GM13976 (cell line): ENCODE measurements around the gene APOBEC4.
A peak's percentile ranks its signal among the peaks of the same experiment; 100 is the strongest.
"Not testable (repeated sequence)": the region's sequence is repeated elsewhere in the genome, so short reads cannot be mapped to it uniquely, and the experiment has no call there.

Experiments
- DNase-seq: peaks from one replicate; pipeline ENCODE4 v3.0.0; 2012; ENCODE audit warnings: low spot score
- CTCF ChIP-seq: IDR thresholded peaks from 2 replicates; pipeline ENCODE4 v1.5.1; 2012; ENCODE audit warnings: borderline replicate concordance, mild to moderate bottlenecking; ENCODE audit not compliant: insufficient read depth; ENCODE audit errors: extremely low read depth, missing control alignments, control extremely low read depth
- in situ Hi-C: fragments of 300-500 bp; cut with MboI; formaldehyde crosslinking; loops from one replicate; pipeline ENCODE4 v1.12.0; 2022; ENCODE audit warnings: low sequenced_read_pairs, mixed read lengths, inconsistent platforms; ENCODE audit not compliant: unreplicated experiment

Gene APOBEC4

GRCh38 chr1:183630748-183631147 lies 22.4 kb downstream of the APOBEC4 start:
- in situ Hi-C loops: no loop called here
- no peak for TF ChIP-seq CTCF

GRCh38 chr1:183628537-183628936 lies 24.6 kb downstream of the APOBEC4 start:
- TF ChIP-seq CTCF: no peak
- in situ Hi-C loops: no loop called here
- DNase-seq: no peak

More at GRCh38 chr1:183630748-183631147, 22.4 kb downstream of the APOBEC4 start:
- DNase-seq: no peak

GRCh38 chr1:183626236-183626635 lies 26.9 kb downstream of the APOBEC4 start:
- DNase-seq, in situ Hi-C loops: not testable (repeated sequence)

GRCh38 chr1:183622884-183623785 lies 30.0 kb downstream of the APOBEC4 start:
- in situ Hi-C loops: no loop called here
- TF ChIP-seq CTCF: peak; percentile 75
- peak; percentile 55 for DNase-seq

- in situ Hi-C loops: no loop called here
- no peak for DNase-seq
- TF ChIP-seq CTCF: no peak
Measured at GRCh38 chr1:183622013-183622412, 31.1 kb downstream of the APOBEC4 start.

- TF ChIP-seq CTCF: no peak
- no peak for DNase-seq
- in situ Hi-C loops: no loop called here
Measured at GRCh38 chr1:183620311-183620710, 32.8 kb downstream of the APOBEC4 start.

GRCh38 chr1:183619781-183620180 lies 33.3 kb downstream of the APOBEC4 start:
- no peak for TF ChIP-seq CTCF
- DNase-seq: no peak
- in situ Hi-C loops: no loop called here

- in situ Hi-C loops, DNase-seq: not testable (repeated sequence)
Measured at GRCh38 chr1:183618202-183618601, 34.9 kb downstream of the APOBEC4 start.

- in situ Hi-C loops, DNase-seq: not testable (repeated sequence)
Measured at GRCh38 chr1:183612975-183613374, 40.1 kb downstream of the APOBEC4 start.
